Ramos (cell line): ENCODE data around the gene PRRX2.

Experiments
- in situ Hi-C: fragments of 300-500 bp; cut with MboI; formaldehyde crosslinking; loops from one replicate; pipeline ENCODE4 v1.14.3; 2022; ENCODE audit warnings: low sequenced_read_pairs; ENCODE audit not compliant: unreplicated experiment

PRRX2 gene

GRCh38 chr9:129673602-129674001 lies 8.2 kb downstream of the PRRX2 start:
- in situ Hi-C loops = no loop called here

GRCh38 chr9:129674229-129674628 lies 8.8 kb downstream of the PRRX2 start:
- in situ Hi-C loops = no loop called here

DNA sequence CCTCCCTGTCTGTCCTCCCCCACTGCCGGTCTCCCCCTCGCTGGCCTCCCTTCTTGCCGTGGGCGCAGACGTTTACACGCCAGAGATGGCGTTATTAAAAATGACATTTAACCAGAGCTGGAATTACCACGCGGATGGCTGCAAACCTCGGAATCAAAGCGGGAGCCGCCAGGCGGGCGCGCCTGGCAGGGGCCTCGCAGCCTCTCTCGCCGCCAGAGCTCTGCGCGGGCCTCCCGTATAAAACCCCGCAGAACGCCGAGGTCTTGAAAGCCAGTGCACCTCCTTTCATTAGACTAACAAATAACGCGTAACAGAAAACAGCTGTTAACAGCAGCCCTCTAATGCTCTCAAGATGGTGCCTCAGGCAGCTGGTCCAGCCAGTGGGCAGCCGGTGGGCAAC lies 10.2 kb downstream of the PRRX2 start:
- in situ Hi-C loops = no loop called here

- in situ Hi-C loops = no loop called here
Observed at GRCh38 chr9:129676287-129676686, 10.8 kb downstream of the PRRX2 start.

GRCh38 chr9:129676975-129677374 lies 11.5 kb downstream of the PRRX2 start:
- in situ Hi-C loops = no loop called here

DNA sequence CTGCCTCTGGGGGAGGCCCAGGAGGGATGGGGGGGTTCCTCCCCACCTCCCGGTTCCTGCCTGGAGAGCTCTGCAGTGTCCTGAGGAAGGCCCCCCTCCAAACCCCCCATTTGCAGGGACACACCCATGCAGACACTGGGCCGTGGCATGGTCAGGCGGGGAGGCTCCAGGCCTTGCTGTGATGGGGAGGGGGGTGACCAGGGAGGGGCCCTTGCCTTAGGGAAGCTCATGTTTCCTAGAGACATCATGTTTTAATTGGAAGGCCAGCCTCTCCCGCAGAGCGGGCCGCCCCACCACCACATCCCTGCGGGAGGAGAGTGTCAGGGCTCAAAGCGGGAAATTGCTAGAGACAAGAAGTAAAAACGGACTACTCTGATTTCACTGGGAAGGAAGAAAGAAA lies 12.0 kb downstream of the PRRX2 start:
- in situ Hi-C loops = no loop called here

GRCh38 chr9:129678844-129679243 lies 13.4 kb downstream of the PRRX2 start:
- in situ Hi-C loops = no loop called here

- in situ Hi-C loops = no loop called here
Observed at GRCh38 chr9:129679537-129679936, 14.1 kb downstream of the PRRX2 start.

GRCh38 chr9:129681924-129682323 lies 16.5 kb downstream of the PRRX2 start:
- in situ Hi-C loops = no loop called here

DNA sequence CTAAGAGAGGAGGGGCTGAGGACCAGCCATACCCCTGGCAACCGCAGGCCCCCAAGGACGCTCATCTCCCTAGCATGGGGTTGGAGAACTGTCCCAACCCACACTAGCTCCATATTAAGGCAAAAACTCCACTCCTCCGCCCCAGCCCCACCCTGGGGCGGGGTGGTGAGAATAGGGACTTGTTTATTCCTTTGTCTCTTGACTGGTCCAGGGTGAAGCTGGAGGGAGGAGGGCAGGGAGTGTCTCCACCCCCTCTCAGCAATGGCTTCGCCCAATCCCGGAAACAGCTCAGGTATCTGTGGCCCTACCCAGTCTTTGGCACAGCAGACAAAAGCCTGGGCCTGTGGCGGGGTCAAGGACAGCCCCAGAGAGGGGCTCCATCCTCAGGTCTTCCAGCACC lies 16.9 kb downstream of the PRRX2 start:
- in situ Hi-C loops = no loop called here

GRCh38 chr9:129685220-129685932 lies 19.9 kb downstream of the PRRX2 start:
- in situ Hi-C loops = no loop called here

GRCh38 chr9:129685933-129686259 lies 20.4 kb downstream of the PRRX2 start:
- in situ Hi-C loops = no loop called here

DNA sequence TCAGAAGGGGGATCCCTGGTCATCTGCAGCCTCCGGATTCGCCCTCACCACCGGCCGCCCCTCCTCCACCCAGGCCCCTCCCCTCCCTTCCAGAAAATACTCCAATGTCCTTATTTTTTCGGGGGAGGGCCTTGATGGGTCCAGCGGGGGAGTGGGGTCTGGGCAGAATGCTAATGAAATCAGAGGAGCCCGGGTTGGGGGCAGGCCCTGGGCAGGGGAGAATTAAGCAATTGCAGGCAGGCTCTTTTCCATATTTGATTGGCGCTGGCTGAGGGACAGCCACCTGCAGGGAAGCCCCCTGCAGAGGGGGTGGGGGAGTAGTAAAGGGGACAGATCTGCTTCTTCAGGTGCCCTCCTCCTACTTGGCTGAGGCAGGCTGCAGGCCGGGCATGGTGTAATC lies 21.3 kb downstream of the PRRX2 start:
- in situ Hi-C loops = no loop called here

GRCh38 chr9:129687391-129687790 lies 21.9 kb downstream of the PRRX2 start:
- in situ Hi-C loops = no loop called here

- in situ Hi-C loops = no loop called here
Observed at GRCh38 chr9:129688285-129689043, 23.0 kb downstream of the PRRX2 start.

DNA sequence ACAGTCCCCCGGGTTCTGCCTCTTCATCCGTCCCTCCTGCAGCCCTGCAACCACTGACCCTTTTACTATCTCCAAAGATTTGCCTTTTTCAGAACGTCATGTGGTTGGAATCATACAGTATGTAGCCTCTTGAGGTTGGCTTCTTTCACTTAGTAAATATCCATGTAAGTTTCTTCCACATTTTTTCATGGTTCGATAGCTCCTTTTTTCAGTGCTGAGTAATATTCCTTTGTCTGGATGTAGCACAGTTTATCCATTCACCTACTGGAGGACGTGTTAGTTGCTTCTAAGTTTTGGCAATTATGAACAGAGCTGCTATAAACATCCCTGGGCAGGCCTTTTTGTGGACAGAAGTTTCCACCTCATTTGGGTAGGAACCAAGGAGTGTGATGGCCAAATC lies 27.1 kb downstream of the PRRX2 start:
- in situ Hi-C loops = no loop called here

GRCh38 chr9:129693741-129694140 lies 28.3 kb downstream of the PRRX2 start:
- in situ Hi-C loops = no loop called here

GRCh38 chr9:129694243-129694646 lies 28.8 kb downstream of the PRRX2 start:
- in situ Hi-C loops = no loop called here

DNA sequence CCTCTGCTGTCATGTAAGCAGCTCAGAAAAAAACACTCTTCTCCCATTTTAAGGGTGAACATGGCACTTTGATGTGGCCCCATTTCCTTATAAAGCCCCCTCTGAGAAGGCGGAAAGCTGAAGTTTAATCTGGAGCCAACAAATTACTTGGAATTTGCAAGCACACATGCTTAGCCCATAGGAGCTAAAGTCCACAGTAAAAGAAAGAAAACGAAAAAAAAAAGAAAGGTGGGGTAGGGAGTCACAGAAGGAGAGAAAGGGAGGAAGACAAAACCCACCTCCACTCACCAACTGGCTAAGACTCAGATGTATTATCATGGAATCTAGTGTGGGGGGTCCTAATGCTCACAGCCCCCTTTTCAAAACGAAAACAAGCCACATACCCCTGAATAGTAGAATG lies 30.4 kb downstream of the PRRX2 start:
- in situ Hi-C loops = no loop called here

GRCh38 chr9:129696944-129697655 lies 31.7 kb downstream of the PRRX2 start:
- in situ Hi-C loops = no loop called here

DNA sequence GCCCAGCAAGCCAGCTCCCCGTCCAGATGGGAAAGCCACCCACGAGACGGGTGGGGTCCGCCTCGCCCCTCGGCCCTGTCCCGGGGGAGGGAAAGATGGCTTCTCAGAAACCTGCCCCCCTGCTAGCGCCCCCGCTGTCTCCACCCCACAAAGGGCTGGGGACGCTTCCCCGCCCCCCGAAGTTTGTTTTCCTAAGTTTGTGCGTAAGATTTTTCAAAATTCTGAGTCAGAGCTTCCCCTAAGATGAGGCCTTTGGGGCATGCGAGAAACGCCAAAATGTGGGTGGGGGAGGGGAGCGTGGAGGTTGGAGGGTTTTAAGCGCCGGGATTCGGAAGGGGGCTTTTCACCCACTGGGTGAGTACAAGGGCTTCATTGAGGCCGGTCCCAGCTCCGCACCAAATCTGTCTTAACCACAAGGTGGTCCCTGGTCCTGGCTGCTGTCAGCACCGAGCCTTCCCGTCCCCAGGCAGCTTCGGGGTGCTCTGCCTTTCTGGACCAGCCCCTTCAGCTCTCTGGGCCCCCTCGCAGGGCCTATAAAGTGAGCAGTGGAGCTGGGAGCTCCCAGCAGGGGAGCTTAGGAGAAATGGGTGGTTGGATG lies 32.3 kb downstream of the PRRX2 start:
- in situ Hi-C loops = no loop called here
